Right lung (tissue), 5 donors: Measurements from ENCODE around the gene BCAS3. TPM values are rescaled to one million over a fixed set of nuclear protein-coding genes. Genes with fewer than 3 reads are reported as not detected.

Experiments
- DNase-seq, 2 donors: peaks; one replicate each; pipeline ENCODE4 v3.0.0-alpha.2; 2013
- polyA plus RNA-seq, 5 donors: library from polyadenylated mRNA; unstranded; fragments of 120-200 nt; gene quantifications; one replicate each; pipeline versions ENCODE4 v1.2.1 to v1.2.3, GENCODE V29; 2013; ENCODE audit warnings: inconsistent platforms in 1 of 5, low replicate concordance in 1 of 5; ENCODE audit not compliant: insufficient read length in 5 of 5, insufficient read depth in 1 of 5

Gene BCAS3
- polyA plus RNA-seq, 5 donors: 21.9 to 29.2 (median 27.8) TPM

DNA sequence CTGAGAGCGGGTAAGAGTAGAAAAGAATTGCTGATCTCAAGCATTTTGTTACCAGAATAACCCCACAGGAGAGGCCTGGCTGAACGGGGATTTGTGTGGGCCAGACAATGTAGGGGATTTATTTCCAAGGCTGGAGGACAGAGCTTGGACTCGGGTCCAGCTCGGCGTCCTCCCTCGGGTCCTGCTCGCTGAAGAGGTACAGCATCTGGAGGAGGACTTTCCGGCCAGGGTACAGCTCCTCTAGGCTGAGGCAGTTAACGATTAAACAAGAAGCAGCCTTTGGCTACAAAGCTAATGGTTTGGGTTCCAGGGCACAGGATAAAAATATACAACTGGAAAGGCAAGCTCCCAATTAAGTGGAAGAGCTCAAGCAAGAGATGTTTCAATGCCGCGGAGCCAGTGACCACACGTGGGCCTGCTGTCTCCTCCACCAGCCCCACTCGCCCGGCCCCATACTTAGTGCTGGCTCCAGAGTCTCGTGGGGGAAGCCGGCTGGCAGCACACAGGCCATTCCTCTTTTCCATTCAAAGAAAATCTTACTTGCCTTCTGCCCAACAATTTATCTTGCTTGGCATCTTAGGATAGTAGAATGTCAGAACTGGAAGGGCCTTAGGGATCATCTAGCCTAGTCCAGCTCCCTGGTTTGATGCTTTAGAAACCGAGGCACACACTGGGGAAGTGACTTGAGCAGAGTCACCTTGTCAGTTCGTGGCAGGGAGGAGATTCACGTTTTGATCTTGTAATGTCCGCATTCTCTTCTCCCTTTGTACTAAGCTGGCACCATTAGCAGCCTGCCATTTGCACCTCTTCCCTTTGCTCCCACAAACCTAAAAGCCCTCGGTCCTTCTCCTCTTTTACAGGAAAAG, 636.0 kb downstream of the BCAS3 start:
- DNase-seq: no peak

DNA sequence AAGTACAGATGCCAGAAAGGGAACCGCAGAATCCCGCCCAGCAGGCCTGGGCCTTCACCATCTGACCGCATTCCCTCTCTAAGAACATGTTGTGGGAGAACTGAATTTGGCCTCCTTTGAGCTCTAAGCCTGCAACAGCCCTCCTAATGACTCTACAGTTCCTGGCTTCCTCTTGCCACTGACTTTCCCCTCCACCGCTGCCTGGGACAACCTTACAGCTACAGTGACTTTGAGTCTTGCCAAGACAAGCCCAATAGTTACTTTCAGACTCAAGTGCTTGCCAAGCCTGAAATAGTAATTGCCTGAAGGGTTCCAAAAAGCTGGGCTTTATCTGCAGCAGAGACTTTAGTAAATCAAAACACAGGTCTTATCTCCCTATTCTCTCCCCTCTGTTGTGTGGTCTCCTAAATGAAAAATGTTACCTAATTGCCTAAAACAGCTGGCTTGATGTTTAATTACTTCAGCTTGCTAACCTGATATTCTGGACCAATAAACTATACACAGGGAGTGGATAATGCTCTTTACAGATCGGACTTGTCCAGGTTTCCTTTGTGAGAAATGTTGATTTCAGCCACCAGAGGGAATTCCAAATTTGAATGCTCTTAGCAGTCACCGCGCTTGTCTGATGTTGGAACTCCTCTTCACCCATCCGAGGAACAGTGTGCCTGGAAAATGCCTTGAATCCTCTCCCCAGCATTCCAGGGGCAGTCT, 636.9 kb downstream of the BCAS3 start:
- peak; percentile 85 to 89 for DNase-seq

DNA sequence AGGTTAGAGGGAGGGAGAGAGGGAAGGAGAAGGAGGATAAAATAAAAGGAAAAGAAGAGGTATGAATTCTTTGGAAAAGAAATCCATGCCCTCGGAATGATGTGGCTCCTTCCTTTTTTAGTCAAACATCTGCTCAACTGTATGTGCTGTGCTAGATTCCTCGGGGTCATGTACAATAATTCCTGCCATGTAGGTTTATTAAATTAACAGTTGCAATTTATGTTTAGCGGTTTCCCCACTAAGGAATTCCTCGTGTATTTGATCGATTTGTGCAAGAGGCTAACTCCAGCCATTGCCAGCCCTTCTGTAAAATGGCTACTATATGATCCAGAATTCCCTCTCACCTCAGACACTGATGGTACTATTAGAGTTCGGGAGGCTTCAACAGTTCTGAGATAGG, 639.0 kb downstream of the BCAS3 start:
- no peak for DNase-seq

DNA sequence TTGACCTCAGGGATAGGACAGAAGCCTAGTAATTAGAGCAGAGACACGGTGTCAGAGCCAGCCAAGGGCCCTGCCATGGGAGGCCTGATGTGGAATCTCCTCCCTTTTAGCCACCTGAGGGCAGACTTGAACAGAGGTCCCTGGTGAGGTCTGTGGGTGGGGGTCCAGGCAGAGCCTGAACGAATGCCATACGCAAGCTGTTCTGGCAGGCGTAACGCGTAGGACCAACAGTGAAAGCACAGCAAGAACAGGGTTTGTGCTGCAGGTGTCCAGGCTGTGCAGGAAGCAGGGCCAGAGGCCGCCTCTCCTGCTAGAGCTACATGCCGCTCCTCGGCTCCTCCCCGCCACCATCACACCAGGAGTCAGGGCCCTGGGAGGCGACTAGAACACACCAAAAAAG, 640.1 kb downstream of the BCAS3 start:
- no peak for DNase-seq

DNA sequence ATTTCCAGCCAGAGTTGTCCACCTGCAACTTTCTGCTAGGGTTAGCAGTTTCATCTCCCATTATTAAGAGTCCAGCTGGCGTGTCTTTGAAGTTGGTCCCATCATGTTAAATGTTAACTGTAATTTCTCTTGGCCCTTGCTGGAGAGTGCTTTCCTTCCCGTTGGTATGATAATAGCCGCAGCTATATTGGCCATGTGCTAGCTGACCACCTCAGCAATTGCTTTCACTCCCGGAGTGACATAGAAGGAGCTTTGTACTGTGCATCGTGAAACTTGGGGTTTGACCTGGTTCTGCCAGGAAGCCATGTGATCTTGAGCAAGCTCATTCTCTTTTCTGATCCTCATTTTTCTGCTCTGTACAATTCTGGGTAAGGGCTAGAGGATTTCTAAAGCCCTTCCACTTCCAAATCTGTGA, 641.0 kb downstream of the BCAS3 start:
- DNase-seq: no peak

DNA sequence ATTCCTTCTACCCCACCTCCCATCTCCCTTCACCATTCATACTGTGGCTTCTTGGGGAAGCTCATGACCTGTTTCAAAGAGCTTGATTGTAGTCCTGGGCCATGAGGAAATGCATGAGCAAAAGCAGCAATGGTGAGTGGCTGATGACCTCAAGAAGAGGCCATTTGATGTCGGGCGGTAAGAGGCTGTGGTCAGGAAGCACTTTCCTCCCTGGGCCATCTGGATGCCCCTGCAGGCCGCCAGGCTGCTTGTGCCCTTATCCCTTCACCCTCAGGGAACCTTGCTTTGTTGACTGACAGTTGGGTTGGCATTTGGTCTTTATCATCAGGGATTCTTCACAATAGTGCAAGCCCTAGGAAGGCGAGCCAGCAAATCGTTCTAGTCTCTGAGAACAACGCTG, 643.7 kb downstream of the BCAS3 start:
- no peak for DNase-seq

DNA sequence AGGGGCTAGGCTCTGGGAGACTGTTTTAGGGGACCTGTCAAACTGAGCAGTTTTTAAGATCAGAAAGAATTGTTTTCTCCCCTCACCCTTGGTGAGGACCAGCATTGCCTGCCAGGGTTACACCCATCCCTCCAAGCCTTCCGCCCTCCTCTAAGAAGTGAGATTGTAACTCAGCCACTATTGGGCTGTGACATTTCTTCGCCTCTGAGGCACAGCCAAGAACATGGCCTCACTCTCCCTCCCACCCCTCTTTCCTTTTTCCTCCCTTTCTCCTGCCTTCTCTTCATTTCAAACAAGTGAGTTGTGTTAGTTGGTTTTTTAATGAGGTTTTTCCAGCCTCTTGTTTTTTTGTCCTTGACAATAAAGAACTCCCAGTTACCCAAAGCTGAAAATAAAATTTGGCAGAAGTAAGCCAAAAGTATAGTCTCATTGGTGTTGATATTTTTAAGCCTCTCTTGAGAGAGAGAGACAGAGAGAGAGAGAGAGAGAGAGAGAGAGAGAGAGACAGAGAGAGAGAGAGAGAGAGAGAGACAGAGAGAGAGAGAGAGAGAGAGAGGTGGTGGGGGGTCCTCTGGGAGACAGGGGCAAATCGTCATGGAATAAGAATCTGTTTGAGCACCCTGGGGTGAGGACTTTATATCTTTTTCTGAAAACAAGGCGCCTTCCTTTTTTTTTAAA, 644.8 kb downstream of the BCAS3 start:
- DNase-seq: no peak

DNA sequence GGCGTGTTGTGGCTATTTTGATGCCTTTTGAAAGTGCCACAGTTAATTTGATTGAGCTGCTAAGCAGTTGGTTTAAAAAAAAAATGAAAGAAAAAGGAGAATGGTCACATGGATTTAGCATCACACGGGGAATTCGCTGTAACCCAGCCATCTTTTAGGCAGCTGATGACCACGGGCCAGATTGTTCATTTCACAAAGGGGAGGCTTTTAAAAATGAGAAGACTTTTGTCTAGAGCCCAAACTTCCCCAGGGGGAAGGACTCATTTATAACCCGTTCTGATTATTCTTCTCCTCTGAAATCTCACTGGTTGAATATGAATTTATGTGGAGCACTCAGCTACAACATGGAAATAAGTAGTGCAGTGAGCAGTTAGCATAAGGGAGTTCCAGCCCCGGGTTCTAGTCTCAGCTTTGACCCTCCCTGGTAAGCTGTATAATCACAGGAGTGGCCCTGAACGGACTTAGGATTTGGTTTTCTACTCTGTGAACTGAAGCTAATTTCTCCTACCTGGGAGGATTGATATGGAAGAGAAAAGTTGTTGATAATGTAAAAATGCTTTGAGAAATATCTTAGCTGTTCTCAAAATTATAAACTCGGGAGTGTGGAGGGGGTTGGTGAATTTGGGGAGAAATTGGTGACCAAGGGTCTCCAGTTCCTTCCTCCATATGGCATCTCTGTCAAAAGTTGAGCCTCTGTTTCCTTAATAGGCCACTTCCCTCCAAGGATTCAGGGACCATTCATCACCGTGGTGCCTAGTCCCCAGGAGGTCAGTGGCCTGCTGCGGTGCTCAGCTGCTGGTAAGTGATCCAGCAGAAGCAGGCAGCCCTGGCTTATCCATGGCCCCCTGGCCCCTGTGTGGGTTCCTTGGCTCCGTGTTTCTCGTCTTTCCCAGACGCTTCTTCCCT, 645.6 kb downstream of the BCAS3 start:
- no peak for DNase-seq

DNA sequence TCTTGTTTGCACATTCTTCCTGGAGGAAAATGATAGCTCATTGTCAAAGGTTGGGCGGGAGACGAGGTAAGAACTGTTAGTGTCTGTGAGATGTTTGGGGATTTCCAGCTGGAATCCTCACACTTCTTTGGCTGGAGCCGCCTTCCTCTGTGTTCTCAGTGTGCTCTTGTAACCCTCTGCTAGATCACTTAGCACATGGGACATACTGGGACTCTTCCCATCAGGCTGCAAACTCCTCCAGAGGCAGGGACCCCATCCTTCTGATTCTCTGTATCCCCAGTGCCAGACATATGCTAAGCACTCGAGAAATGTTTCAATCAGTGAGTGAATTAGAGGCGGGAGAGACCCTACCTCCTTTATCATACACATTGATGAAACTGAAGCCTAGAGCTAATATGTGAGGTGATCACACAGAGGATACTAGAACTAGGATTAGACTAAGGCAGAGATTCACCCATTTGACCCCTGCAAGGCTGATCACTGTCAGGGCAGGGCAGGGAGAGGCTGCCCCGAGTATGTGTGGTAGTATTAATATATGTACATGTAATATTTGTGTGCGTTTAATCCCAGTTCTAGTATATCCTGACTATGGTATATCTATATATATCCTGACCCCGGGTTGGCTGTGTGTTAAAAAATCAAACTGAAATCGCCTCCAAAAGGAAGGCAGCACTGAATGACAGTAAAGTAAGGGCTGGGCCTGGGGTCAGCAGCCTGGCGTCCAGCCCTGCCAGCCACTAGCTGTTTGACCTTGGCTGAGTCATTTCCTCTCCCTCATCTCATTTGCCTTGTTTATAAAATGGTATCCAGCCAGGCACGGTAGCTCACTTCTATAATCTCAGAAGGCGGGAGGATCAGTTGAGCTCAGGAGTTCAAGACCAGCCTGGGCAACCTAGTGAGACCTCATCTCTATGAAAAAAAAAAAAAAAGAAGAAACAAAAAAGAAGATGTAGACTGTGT, 646.5 kb downstream of the BCAS3 start:
- DNase-seq: no peak

DNA sequence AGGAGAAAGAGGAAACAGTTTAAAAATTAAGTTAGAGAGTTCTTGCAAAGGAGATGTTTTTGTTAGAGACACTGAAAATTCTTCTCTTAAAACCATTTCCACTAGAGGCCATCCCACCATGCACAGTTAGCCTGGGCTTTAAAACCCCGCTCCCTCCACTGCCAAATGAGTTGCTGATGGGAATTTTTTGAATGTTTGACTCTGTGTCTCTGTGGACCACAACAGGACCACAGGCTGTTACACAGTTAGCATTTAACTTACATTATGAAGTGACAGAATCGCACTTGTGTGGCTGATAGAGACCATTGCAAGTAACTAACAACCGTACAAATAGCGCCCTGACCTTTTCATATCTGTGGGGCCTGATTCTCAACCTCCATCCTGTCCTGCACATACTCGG, 647.3 kb downstream of the BCAS3 start:
- DNase-seq: no peak

DNA sequence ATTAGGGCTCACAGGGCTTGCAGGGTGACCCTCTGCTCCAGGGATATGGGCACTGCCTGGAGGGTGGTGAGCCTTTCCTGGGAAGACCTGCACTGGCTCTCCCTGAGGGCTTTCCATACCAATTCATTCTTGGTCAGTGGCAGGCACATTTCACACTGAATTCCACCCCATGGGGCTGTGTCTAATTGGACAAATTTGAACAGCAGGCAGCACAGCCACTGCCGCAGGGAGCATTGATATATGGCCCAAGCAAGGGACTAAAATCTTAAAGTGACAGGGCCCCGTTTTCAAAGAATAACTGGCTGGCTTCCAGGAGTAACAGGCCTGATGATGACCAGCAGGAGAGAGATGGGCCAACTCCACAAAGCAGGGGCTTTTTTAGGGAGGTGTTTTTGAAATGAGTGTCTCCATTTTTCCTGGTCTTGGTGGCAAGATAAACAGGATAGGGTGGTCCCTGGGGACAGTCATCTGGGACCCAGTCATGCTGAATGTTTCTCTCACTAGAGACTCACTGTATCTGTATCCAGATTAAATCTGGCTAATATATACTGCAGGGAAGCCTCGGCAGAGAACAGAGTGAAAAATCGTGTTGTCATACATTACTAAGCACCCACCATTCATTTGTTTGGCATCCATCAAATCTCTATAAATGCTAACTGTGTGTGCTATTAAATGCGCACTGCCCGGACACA, 647.9 kb downstream of the BCAS3 start:
- no peak for DNase-seq

DNA sequence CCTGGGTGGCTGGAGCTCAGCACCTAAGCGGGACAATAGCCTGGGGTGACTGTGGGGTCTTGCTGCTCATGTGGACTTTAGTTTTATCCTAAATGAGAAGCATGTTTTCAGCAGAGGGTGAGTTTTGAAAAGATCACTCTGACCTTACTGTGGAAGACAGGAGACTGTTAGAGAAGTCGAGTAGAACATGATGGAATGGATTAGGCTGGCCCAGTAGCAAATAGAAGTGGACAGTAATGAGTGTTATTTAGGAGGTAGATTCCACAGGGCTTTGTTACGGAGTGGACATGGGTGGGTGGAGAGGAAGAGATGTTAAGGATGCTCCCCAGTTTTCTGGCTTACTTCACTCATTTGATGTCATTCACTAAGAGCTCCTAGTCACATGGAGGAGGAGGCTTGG, 648.7 kb downstream of the BCAS3 start:
- no peak for DNase-seq

DNA sequence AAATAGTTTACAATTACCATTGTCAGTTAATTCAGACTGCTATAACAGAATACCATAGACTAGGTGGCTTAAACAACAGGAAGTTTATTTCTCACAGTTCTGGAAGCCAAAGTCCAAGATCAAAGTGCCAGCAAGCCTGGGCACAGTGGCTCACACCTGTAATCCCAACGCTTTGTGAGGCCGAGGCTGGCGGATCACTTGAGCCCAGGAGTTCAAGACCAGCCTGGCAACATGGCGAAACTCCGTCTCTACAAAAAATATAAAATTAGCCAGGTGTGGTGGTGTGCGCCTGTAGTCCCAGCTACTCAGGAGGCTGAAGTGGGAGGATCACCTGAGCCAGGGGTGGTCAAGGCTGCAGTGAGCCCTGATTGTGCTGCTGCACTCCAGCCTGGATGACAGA, 650.7 kb downstream of the BCAS3 start:
- DNase-seq: no peak

DNA sequence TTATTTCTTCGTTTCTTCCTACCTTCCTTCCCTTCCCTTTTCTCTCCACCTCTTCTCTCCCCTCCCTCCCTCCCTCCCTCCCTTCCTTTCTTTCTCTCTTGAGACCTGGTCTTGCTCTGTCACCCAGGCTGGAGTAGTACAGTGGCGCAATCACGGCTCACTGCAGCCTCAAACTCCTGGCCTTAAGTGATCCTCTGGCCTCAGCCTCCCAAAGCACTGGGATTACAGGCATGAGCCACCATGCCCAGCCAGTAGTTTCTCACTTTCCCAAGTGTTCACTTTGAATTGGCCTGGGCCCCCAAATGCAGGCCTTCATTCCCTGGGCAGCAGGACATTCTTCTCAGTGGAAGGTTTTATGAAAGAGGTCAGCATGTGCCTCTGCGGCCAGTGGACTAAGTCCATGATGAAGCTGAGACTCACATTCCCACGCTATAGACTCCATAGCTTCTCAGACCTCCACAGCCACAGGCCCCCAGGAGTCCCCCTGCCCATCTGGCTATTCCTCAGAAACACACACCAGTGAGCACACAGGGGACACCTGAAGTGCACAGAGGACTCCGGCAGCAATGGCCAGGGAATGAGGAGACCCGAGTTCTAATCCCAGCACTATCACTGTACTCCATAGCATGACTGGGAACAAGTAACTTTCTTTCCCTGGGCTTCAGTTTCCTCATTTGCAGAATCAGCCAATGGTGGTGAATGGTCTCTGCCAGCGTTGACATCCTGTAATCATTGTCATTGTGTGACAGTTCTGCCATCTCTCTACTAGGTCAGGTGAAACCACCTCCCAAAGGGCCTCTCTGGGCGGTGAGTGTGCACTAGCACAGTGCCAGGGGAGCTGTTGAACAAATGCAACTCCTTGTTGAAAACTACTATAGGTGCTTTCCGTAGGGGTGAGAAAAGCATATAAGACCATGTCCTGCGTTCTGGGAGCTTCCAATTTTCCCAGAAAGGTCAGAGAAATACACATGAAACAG, 652.8 kb downstream of the BCAS3 start:
- no peak for DNase-seq

DNA sequence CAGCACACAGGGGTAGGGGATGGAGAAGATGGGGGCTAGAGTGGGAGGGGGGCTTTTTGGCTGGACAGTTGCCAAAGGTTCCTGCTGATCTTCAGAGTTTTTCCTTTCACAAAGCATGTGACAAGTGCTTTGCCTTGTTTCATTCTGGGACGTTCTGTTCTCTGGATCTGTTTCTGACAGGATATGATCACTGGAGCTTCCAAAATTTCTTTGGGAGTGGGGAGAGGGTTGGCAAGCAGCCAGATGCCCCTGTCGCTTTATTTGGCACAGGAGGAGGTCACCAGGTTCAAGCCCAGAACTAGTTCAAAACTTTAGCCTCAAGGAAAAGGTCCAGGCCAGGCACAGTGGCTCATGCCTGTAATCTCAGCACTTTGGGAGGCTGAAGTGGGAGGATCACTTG, 653.5 kb downstream of the BCAS3 start:
- DNase-seq: no peak

DNA sequence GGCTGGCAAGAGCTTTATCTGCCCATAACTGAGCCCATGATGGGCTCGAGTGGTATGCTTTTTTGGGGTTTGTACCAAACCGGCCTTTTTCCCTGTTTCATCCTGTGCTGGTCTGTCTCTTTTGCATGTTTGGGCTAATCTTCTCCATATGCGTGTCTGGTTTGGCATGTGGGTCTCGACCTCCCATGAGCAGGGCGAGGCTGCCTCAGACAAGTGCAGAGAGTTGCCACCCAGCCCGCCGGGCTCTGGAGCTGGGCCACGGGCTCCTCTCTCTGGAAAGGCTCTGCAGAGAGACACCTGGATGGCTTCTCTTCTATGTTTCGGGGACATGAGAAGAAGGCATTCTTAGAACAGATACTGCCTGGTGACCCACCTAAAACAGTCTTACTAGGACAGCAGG, 654.2 kb downstream of the BCAS3 start:
- no peak for DNase-seq

DNA sequence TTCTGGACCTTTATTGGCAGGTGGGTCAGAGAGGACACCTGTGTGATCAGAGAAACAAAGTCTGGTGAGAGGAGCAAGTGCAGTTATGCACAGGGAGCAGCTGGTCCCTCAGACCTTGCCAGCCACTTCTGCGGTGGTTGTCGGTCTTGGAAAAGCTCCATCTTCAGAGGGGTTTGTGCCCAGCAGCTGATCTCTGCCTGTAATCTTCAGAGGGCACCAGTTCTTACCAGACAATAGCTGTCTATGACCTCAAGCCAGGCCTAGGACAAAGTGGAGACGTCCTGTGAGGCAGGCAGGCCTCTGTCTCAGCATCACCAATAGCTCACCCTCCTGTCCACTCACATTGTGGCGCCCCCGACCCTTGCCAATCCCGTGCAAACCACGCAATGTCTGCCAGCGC, 655.5 kb downstream of the BCAS3 start:
- DNase-seq: no peak

DNA sequence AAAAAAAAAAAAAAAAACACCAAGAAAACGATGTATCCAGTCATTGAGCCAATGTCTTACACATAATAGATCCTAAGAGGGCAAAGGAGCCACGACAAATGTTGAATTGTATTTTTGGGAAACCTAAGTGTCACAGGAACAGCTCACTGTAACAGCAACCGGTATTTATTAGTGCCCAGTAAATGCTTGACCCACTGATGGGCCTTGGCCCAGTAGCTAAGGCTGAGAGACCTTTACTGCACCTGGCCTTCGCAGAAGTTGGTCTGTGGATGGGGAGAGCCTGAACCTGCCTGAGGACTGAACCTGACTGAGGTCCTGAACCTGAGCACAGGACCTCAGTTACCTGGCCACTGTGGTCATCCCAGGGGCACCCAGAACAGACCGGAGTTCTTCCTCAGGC, 657.0 kb downstream of the BCAS3 start:
- no peak for DNase-seq
